GM12801 (cell line): ENCODE results near the gene FAM170A.

Source experiments
- CTCF ChIP-seq: IDR thresholded peaks from one replicate; pipeline ENCODE4 v1.5.1; 2011; ENCODE audit warnings: control low read depth; ENCODE audit not compliant: insufficient read length; ENCODE audit errors: extremely low read depth

Gene FAM170A

GRCh38 chr5:119626086-119626485 lies 3.3 kb upstream of the FAM170A start:
- no peak for TF ChIP-seq CTCF

- no peak for TF ChIP-seq CTCF
These were observed 1.5 kb downstream of the FAM170A start for GRCh38 chr5:119630752-119631440.

- no peak for TF ChIP-seq CTCF
These were observed 2.3 kb downstream of the FAM170A start for GRCh38 chr5:119631660-119632059.

DNA sequence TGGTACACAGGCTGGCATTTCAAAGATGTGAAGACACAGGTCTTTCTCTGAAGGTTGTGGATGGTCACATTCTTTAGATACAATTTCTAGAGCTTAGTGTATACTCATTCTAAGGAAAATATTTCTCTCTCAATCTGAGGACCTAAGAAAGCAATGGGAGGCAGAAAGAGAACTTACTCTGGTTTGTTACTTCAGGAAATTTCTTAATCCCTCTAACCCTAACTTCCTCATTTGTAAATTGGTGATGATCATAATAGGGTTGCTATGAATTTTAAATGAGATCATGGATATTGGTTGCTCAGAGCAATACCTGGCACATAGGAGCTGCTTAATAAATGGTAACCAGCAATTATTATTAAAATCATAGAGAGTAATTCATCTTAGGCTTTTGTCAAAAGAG lies 22.1 kb downstream of the FAM170A start:
- no peak for TF ChIP-seq CTCF

DNA sequence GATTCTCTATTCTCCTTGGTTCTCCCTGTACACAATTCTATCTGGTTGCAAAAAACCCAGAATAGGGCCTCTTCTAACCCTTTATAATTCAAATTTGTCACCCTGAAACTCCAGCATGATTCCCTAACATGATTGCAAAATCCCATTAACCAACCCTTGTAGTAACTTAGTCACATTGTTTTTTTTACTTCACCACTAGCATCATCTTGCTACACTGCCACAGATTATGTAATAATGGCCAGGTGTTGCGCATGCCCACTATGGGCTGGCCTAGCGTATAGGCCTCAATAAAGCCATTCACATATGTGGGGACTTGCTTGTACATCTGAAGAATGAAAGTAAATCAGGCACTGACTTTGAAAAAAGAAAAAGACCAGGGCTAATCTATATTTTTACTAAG lies 25.7 kb downstream of the FAM170A start:
- no peak for TF ChIP-seq CTCF

DNA sequence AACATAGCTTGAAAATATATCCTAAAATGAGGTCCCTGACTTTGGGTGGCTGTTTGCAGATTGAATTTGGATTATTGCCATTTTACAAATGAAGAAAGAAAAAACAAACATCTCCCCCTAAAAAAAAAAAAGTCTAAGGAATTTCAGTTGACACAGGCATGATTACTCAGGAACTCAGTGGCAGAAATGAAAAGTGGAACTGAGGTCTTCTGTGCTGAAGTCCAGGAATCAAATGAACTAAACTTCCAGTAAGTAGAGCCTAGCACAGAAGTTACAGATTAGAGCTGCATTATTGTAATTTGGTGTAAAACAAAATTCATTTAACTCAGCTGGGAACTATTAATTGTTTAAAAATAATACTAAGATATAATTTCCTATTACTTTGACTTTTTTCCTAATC lies 26.7 kb downstream of the FAM170A start:
- TF ChIP-seq CTCF: no peak

- TF ChIP-seq CTCF: no peak
These were observed 37.2 kb downstream of the FAM170A start for GRCh38 chr5:119666542-119666941.
